PC-3 (cell line): ENCODE data around the gene NTHL1. TPM values are rescaled to one million over a fixed set of nuclear protein-coding genes. Genes with fewer than 3 reads are reported as not detected.

Experiments
- ATAC-seq: fragments of 200-7000 bp; cut with Tn5 transposase; 2 replicates; pipeline ENCODE4 v1.9.1; 2020; ENCODE audit warnings: mild to moderate bottlenecking, moderate library complexity
- BruUV-seq: library from RNA; stranded (reverse); fragments of 400-500 nt; replicated peaks from 2 replicates; lab custom pipeline; 2021; lab: Mats Ljungman, UMichigan
- CTCF ChIA-PET: fragments of 300-600 bp; sonication (Branson Sonifier 250); formaldehyde crosslinking; loops from one replicate; lab custom pipeline; 2022; ENCODE audit warnings: antibody characterized with exemption; lab: Charles Lee
- POLR2A ChIA-PET: fragments of 300-600 bp; sonication (Branson Sonifier 250); formaldehyde crosslinking; loops from one replicate; lab custom pipeline; 2022; ENCODE audit warnings: antibody characterized with exemption; ENCODE audit not compliant: unreplicated experiment; lab: Charles Lee
- DNase-seq: peaks from one replicate; pipeline ENCODE4 v3.0.0-alpha.2; 2015
- H2AFZ ChIP-seq: fragments of 300-600 bp; sonication (generic); 2 replicates; pipeline ENCODE4 v1.6.0; 2016; ENCODE audit warnings: antibody characterized with exemption, low read length
- H3F3A ChIP-seq: fragments of 300-600 bp; sonication (generic); one replicate; pipeline ENCODE4 v1.6.0; 2017; ENCODE audit warnings: antibody characterized with exemption, low read length, control low read depth, mild to moderate bottlenecking; ENCODE audit not compliant: unreplicated experiment
- H3K27ac ChIP-seq: fragments of 300-600 bp; sonication (generic); 2 replicates; pipeline ENCODE4 v1.5.1; 2016; ENCODE audit warnings: mild to moderate bottlenecking, low read length
- H3K27me3 ChIP-seq: fragments of 300-600 bp; sonication (generic); 2 replicates; pipeline ENCODE4 v1.6.1; 2016; ENCODE audit warnings: low read length, mixed read lengths
- H3K36me3 ChIP-seq: fragments of 300-600 bp; sonication (generic); 2 replicates; pipeline ENCODE4 v1.6.1; 2016; ENCODE audit warnings: low read depth, mixed run types, low read length, mixed read lengths
- H3K4me1 ChIP-seq: fragments of 300-600 bp; sonication (generic); 2 replicates; pipeline ENCODE4 v1.5.1; 2016; ENCODE audit warnings: low read length; ENCODE audit not compliant: insufficient read depth
- H3K4me2 ChIP-seq: fragments of 300-600 bp; sonication (generic); 2 replicates; pipeline ENCODE4 v1.6.0; 2016; ENCODE audit warnings: low read length
- H3K4me3 ChIP-seq: fragments of 300-600 bp; sonication (generic); 2 replicates; pipeline ENCODE4 v1.5.1; 2016; ENCODE audit warnings: mild to moderate bottlenecking, low read length, mixed read lengths
- H3K79me2 ChIP-seq: fragments of 300-600 bp; sonication (generic); 2 replicates; pipeline ENCODE4 v1.6.1; 2017; ENCODE audit warnings: low read length, mixed read lengths
- H3K9ac ChIP-seq: fragments of 300-600 bp; sonication (generic); 2 replicates; pipeline ENCODE4 v1.6.0; 2016; ENCODE audit warnings: mild to moderate bottlenecking, low read length
- H3K9me2 ChIP-seq: fragments of 300-600 bp; sonication (generic); replicated peaks from 2 replicates; pipeline ENCODE4 v1.6.1; 2016; ENCODE audit warnings: mixed run types, low read length, mixed read lengths
- H3K9me3 ChIP-seq: fragments of 300-600 bp; sonication (generic); 2 replicates; pipeline ENCODE4 v1.6.1; 2016; ENCODE audit warnings: low read length, mixed read lengths
- H4K20me1 ChIP-seq: fragments of 300-600 bp; sonication (generic); 2 replicates; pipeline ENCODE4 v1.6.1; 2016; ENCODE audit warnings: low read length, mixed read lengths
- CTCF ChIP-seq: fragments of 300-600 bp; sonication (generic); conservative IDR thresholded peaks from 2 replicates; pipeline ENCODE4 v1.5.1; 2017; ENCODE audit warnings: antibody characterized with exemption, low read depth, mild to moderate bottlenecking, low read length
- EZH2 ChIP-seq: fragments of 300-600 bp; sonication (generic); IDR thresholded peaks from one replicate; pipeline ENCODE4 v1.6.1; 2017; ENCODE audit warnings: antibody characterized with exemption, mild to moderate bottlenecking, low read length; ENCODE audit not compliant: unreplicated experiment
- EZH2phosphoT487 ChIP-seq: fragments of 300-600 bp; sonication (generic); IDR thresholded peaks from 2 replicates; pipeline ENCODE4 v1.6.1; 2018; ENCODE audit warnings: mild to moderate bottlenecking, antibody characterized with exemption, low read length, borderline replicate concordance
- intact Hi-C: fragments of 100-400 bp; cut with micrococcal nuclease; formaldehyde crosslinking; loops from 2 replicates; pipeline ENCODE4 v1.9.0; 2023
- total RNA-seq: library from RNA; depleted of rRNA; stranded (reverse); fragments of >200 nt; gene quantifications from 2 replicates; pipeline ENCODE4 v1.2.3, GENCODE V29; 2014

The NTHL1 gene
- total RNA-seq, 1 experiment from 2014 or later, result 90.1 TPM

DNA sequence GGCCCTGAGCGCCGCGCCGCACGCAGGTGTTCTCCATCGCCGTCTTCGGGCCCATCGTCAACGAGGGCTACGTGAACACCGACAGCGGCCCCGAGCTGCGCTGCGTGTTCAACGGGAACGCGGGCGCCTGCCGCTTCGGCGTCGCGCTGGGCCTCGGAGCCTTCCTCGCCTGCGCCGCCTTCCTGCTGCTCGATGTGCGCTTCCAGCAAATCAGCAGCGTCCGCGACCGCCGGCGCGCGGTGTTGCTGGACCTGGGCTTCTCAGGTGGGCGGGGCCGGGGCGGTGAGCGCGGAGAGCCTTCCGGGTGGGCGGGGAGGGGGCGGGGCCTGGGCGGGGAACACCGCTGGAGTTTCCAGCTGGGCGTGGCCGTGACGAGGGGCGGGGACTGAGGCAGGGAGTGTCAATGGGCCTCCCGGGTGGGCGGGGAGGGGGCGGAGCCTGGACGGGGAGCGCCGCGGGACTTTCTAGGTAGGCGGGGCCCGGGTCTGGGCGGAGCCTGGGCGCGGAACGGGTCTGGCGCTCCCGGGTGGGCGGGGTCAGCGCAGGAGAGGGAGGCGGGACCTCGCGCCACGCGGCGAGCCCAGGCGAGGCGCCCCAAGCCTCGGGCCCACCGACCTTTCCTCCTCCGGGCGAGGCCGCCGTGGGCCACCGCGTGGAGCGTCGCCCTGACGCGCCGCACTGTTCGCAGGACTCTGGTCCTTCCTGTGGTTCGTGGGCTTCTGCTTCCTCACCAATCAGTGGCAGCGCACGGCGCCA is 55.5 kb downstream of the NTHL1 start:
- H2AFZ ChIP-seq, result no peak overlapping the region
- no peak overlapping the region for H3K4me2 ChIP-seq
- POLR2A ChIA-PET, result no interaction called here

DNA sequence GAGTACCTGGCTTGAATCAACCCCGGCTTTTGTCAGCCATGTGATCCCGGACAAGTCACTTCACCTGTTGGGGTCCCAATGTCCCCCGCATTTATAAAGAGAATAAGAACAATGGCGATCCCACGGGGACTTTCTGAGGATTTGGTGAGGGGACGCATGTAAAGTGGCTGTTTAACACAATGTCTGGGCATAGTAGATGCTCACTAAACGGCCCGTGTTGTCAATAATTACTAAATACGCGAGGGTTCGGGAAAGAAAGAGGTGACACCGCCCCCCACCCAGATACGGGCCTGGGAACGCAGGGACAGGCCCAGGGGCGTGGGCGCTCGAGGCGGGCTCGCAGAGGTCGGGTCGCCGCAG is 56.1 kb downstream of the NTHL1 start:
- ATAC-seq (no peak), DNase-seq (no peak)
- no peak overlapping the region for H3K4me2 ChIP-seq
- no peaks in the 10 kb centered on the region for H3K9me3 ChIP-seq
- no peaks in the 10 kb centered on the region for H3K27me3 ChIP-seq
- no peaks in the 10 kb centered on the region for H3K9me2 ChIP-seq
- CTCF ChIA-PET, result no interaction called here
- no peaks in the 10 kb centered on the region for H4K20me1 ChIP-seq
- no TSS peak for BruUV-seq
- no peak overlapping the region for H3K27ac ChIP-seq
- H3F3A ChIP-seq, result no peaks in the 10 kb centered on the region
- no peak overlapping the region for H3K9ac ChIP-seq
- POLR2A ChIA-PET, result no interaction called here
- no peak overlapping the region for H3K4me3 ChIP-seq
- no peaks in the 10 kb centered on the region for H3K79me2 ChIP-seq
- no peak overlapping the region for H2AFZ ChIP-seq
- intact Hi-C loops, result no loop called here
- no peak for TF ChIP-seq CTCF
- no peak for TF ChIP-seq EZH2
- TF ChIP-seq EZH2phosphoT487, result no peak
- H3K4me1 ChIP-seq, result peaks cover 4% of the 10 kb centered on the region; the same call in 1 of the 2 replicates
- H3K36me3 ChIP-seq, result no peaks in the 10 kb centered on the region; the same call in 1 of the 2 replicates

More for the DNA sequence above, 55.5 kb downstream of the NTHL1 start:
- peak; percentile 63 for DNase-seq
- ATAC-seq, result peak; percentile 23
- H3F3A ChIP-seq, result no peaks in the 10 kb centered on the region
- no peaks in the 10 kb centered on the region for H3K79me2 ChIP-seq
- no peak overlapping the region for H3K9ac ChIP-seq
- H3K4me3 ChIP-seq, result no peak overlapping the region
- TF ChIP-seq EZH2phosphoT487, result no peak
- TF ChIP-seq EZH2, result no peak
- no peak for TF ChIP-seq CTCF
- H3K36me3 ChIP-seq, result no peaks in the 10 kb centered on the region
- no peaks in the 10 kb centered on the region for H3K27me3 ChIP-seq
- no peak overlapping the region for H3K27ac ChIP-seq
- H3K9me2 ChIP-seq, result no peaks in the 10 kb centered on the region
- intact Hi-C loops, result no loop called here
- no TSS peak for BruUV-seq
- no peaks in the 10 kb centered on the region for H4K20me1 ChIP-seq
- peaks cover 4% of the 10 kb centered on the region; the same call in 1 of the 2 replicates for H3K4me1 ChIP-seq
- CTCF ChIA-PET, result interaction anchor here (0.5 kb wide), 1 partner anchor 30 kb away, joined by 10 read pairs; no protein-coding TSS in a partner anchor
- H3K9me3 ChIP-seq, result no peaks in the 10 kb centered on the region

GRCh38 chr16:1991135-1991551 is 56.5 kb downstream of the NTHL1 start:
- H4K20me1 ChIP-seq, result no peaks in the 10 kb centered on the region
- H3K4me2 ChIP-seq, result peak overlapping the region; percentile 65; the same call in 1 of the 2 replicates
- ChIA-PET CTCF (no interaction called here), POLR2A (no interaction called here)
- no peak overlapping the region for H2AFZ ChIP-seq
- H3K4me3 ChIP-seq, result no peak overlapping the region
- H3K79me2 ChIP-seq, result no peaks in the 10 kb centered on the region
- no peaks in the 10 kb centered on the region for H3K27me3 ChIP-seq
- no peak overlapping the region for H3K27ac ChIP-seq
- H3K4me1 ChIP-seq, result peaks cover 4% of the 10 kb centered on the region; the same call in 1 of the 2 replicates
- H3F3A ChIP-seq, result no peaks in the 10 kb centered on the region
- H3K36me3 ChIP-seq, result no peaks in the 10 kb centered on the region; the same call in 1 of the 2 replicates
- intact Hi-C loops, result no loop called here
- no TSS peak for BruUV-seq
- no peaks in the 10 kb centered on the region for H3K9me3 ChIP-seq
- no peaks in the 10 kb centered on the region for H3K9me2 ChIP-seq
- no peak for TF ChIP-seq EZH2phosphoT487
- TF ChIP-seq CTCF, result no peak
- no peak for TF ChIP-seq EZH2
- no peak for ATAC-seq
- no peak overlapping the region for H3K9ac ChIP-seq
- no peak for DNase-seq
